GM19238 (cell line): ENCODE measurements around the gene NRF1.
"Not testable (repeated sequence)": the region's sequence is repeated elsewhere in the genome, so short reads cannot be mapped to it uniquely, and the experiment has no call there.

Experiments
- DNase-seq: peaks from one replicate; pipeline ENCODE4 v3.0.0; 2011; ENCODE audit warnings: low spot score; ENCODE audit not compliant: insufficient read length

The NRF1 gene

GRCh38 chr7:129646369-129647021 lies 35.0 kb downstream of the NRF1 start:
- no peak for DNase-seq

GRCh38 chr7:129649128-129649690 lies 37.7 kb downstream of the NRF1 start:
- no peak for DNase-seq

- DNase-seq: no peak
These were observed 38.7 kb downstream of the NRF1 start for GRCh38 chr7:129650056-129650758.

GRCh38 chr7:129652914-129653313 lies 41.4 kb downstream of the NRF1 start:
- no peak for DNase-seq

GRCh38 chr7:129655811-129656210 lies 44.3 kb downstream of the NRF1 start:
- DNase-seq: no peak

GRCh38 chr7:129657363-129657762 lies 45.8 kb downstream of the NRF1 start:
- DNase-seq: no peak

GRCh38 chr7:129659907-129660306 lies 48.4 kb downstream of the NRF1 start:
- DNase-seq: not testable (repeated sequence)

- no peak for DNase-seq
These were observed 50.2 kb downstream of the NRF1 start for GRCh38 chr7:129661645-129662182.

- not testable (repeated sequence) for DNase-seq
These were observed 51.7 kb downstream of the NRF1 start for GRCh38 chr7:129663240-129663639.

- no peak for DNase-seq
These were observed 52.8 kb downstream of the NRF1 start for GRCh38 chr7:129664029-129665012.

GRCh38 chr7:129665013-129665401 lies 53.5 kb downstream of the NRF1 start:
- DNase-seq: no peak

- DNase-seq: no peak
These were observed 55.6 kb downstream of the NRF1 start for GRCh38 chr7:129667116-129667515.

GRCh38 chr7:129667551-129667950 lies 56.0 kb downstream of the NRF1 start:
- no peak for DNase-seq

- DNase-seq: no peak
These were observed 58.4 kb downstream of the NRF1 start for GRCh38 chr7:129669901-129670300.

- no peak for DNase-seq
These were observed 59.1 kb downstream of the NRF1 start for GRCh38 chr7:129670656-129671055.

- no peak for DNase-seq
These were observed 59.7 kb downstream of the NRF1 start for GRCh38 chr7:129671266-129671665.

GRCh38 chr7:129674475-129674874 lies 63.0 kb downstream of the NRF1 start:
- DNase-seq: not testable (repeated sequence)

- DNase-seq: no peak
These were observed 64.0 kb downstream of the NRF1 start for GRCh38 chr7:129675521-129675920.

- no peak for DNase-seq
These were observed 64.7 kb downstream of the NRF1 start for GRCh38 chr7:129676017-129676897.

- no peak for DNase-seq
These were observed 66.3 kb downstream of the NRF1 start for GRCh38 chr7:129677796-129678195.
